AG09319 (cell line): ENCODE measurements around the gene GFRAL.

ENCODE experiments used
- DNase-seq: peaks from one replicate; pipeline ENCODE4 v3.0.0-alpha.2; 2010; ENCODE audit warnings: low read depth; ENCODE audit errors: extremely low read depth
- CTCF ChIP-seq: IDR thresholded peaks from 2 replicates; pipeline ENCODE4 v1.5.1; 2011; ENCODE audit warnings: low read depth, mild to moderate bottlenecking, inconsistent platforms, low read length, moderate library complexity

GFRAL gene

GRCh38 chr6:55449225-55449624, 122.0 kb downstream of the GFRAL start:
- DNase-seq = no peak
- TF ChIP-seq CTCF = no peak

- no peak for DNase-seq
- no peak for TF ChIP-seq CTCF
Observed at GRCh38 chr6:55450005-55450404, 122.7 kb downstream of the GFRAL start.
